Stimulated activated CD8-positive, alpha-beta memory T cell treated with anti-CD3 and anti-CD28 coated beads, Interleukin-12 subunit alpha, Interleukin-12 subunit beta, amount 100 ng/mL, for 24 hours (primary cell): ENCODE results near the gene ARHGAP28.
"Not testable (repeated sequence)": the region's sequence is repeated elsewhere in the genome, so short reads cannot be mapped to it uniquely, and the experiment has no call there.

Experiments
- DNase-seq: peaks from one replicate; pipeline ENCODE4 v3.0.0-alpha.2; 2020; ENCODE audit errors: extremely low read depth

ARHGAP28 gene

GRCh38 chr18:6923220-6923619, 193.7 kb downstream of the ARHGAP28 start:
- no peak for DNase-seq

DNA sequence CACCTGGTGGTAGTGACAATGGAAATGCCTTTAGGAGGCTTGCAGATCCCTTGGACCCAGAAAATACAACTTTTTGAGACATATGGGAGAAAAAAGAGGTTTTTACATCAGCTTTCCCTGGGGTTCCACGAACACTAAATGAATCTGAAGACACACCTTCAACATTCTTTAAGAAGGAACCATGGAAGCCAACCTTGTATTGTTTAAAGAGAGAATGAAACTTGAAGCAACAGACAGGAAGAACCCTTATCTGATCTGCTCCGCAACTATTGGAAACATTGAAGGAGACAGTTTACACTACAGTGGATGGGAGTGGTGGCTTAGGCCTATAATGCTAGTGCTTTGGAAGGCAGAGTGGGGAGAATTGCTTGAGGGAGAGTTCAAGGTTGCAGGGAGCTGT, 197.6 kb downstream of the ARHGAP28 start:
- no peak for DNase-seq

GRCh38 chr18:6928359-6928758, 198.8 kb downstream of the ARHGAP28 start:
- DNase-seq: no peak

DNA sequence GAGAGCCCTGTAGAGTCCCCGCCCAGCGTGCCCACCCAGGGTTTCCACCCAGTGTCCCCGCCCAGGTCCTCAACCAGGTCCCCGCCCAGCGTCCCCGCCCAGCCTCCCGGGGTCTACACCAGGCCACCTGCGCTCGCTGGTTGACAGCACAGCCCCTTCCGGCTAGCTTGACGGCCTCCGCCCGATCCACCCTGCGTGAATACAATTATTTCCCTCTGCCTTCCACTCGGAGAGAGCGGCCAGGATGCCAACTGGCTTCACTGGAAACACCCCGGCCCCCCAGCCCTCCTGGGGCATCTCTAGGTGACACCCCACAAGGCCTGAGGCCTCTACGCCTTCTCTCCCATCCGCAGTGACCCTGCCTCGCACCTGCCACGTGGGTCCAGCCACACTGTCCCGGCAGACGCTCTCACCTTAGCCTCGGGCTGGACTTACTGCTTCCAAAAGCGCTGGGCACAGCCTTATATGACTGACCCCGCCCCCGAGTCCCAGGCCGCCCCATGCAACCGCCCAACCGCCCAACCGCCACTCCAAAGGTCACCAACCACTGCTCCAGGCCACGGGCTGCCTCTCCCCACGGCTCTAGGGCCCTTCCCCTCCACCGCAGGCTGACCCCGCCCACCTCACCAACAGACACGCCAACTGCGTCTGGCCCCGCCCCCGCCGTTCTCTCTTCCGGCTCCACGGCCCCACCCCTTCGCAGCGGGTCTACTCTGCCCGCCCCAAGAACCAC, 200.0 kb downstream of the ARHGAP28 start:
- DNase-seq: no peak

GRCh38 chr18:6934859-6935258, 205.3 kb downstream of the ARHGAP28 start:
- no peak for DNase-seq

- DNase-seq: no peak
These were observed 208.5 kb downstream of the ARHGAP28 start for GRCh38 chr18:6938003-6938402.

- not testable (repeated sequence) for DNase-seq
These were observed 208.9 kb downstream of the ARHGAP28 start for GRCh38 chr18:6938403-6938802.

DNA sequence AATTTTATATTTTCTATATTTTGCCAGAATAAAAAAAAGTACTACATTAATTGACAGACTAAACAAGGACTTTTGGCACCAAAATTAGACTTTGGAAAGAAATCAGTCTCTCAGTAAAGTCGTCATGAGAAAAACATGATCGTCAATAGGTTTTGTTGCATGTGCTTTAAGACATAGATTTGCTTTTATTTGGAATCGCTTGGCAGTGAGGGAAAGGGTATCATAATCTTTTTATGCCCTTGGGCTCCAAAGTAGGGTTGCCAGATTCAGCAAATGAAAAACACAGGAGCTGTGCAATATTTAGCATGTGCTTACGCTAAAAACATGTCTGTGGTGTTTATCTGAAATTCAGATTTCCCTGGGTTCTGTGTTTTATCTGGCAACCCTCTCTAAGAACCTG, 210.5 kb downstream of the ARHGAP28 start:
- DNase-seq: no peak

DNA sequence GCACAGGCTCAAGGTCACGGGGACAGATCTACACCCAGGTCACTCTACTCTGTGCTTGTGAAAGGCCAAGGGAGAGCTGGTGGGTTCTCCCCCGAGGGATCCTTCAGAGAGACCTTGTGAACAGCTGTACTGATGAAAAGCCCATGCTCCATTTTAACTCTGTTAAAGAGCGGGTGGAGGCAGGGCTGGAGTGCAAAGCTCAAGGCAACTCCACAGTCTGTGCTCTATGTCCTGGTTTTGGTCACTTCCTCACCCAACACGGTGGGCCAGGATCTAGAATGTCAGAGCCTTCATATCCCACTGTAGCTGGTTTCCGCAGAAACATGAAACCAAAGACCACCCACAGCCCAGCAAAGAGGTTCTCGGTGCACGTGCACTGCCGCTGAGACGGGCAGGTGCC, 210.9 kb downstream of the ARHGAP28 start:
- no peak for DNase-seq

DNA sequence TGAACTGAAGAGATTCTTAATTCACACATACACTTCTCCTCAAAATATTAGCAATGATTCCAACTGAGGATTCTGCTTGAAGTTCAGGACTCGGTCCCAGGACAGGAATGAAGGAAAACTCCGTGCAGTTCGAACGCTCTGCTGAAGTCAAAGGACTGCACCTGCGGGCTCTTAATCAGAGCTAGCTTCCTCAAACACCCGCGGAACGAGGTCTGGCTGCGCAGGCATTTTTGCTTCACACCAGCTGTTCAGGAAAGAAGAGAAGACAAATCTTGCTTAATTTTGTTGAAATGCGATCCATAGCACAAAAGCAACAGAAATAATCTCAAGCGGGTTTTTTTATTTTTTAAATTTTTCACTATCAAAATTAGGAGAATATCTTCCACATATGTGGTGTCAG, 212.5 kb downstream of the ARHGAP28 start:
- no peak for DNase-seq

DNA sequence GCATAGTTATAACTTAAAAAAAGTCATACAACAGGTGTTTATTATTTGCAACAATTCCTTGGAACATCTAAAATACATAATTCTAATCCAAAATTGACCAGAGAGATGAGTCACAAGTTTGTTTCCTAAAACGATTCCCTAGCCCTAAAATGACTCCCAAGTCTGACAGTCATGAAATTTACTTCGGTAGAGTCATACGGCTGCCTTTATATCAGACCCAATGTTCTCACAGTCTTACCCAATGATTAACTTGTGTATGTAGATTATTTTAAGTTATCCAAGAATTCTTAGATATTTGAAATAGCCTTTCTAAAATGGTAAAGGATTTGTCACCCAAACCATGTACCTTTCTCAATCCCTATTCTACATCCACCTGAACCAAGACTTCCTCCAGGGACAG, 213.2 kb downstream of the ARHGAP28 start:
- no peak for DNase-seq

DNA sequence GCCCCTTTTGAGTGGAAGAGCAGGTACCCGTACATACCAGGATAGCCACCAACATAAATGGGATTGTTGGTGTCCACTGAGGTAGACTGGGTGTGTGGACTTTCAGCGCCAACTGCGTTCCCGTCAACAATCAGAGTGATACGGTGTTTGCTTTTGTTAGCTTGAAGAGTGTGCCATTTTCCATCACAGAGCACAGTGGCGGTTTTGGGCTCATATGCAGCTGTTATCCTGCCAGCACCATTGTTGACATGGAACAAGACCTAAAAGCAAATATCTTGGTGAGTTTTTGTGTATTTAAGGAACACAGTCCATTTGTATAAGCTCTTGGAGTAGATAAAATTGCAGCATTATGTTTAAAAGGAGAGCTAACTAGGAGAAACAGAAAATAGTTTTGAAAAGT, 213.6 kb downstream of the ARHGAP28 start:
- no peak for DNase-seq

- DNase-seq: no peak
These were observed 218.0 kb downstream of the ARHGAP28 start for GRCh38 chr18:6947338-6948030.

DNA sequence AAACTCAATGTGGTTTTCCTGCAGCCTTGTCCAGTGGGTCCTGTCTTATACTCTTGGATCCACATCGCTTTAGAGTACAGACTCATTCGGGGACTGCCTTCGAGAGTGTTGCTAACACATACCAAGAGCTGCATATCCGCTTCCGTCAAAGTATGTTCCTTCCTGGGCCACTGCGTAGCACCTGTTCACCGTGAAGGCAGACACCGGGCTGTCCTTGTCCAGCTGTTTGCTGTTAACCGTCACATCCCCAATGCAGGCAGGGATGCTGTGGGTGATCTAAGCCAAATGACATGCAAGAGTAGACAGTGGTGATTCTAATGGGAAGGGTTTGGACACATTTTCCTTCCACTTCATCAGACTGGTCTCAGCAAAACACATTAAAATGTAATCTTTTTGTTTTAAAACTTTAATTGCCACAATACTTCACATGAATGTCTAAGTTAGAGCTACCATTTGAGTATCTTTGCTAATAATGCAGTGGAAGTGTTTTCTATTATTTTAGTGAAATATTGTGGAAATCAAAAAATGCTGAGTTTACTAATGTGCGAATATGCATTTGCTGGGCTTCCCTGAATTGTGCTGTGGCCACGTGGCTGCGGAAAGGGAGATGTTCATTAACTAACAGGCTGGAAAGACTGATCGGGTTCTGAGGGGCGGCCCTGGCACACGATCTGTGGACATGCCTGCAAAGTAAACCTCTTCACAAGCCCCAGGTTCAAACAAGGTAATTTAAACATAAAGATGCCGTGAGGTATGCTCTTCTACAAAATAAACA, 219.0 kb downstream of the ARHGAP28 start:
- no peak for DNase-seq

- DNase-seq: no peak
These were observed 220.5 kb downstream of the ARHGAP28 start for GRCh38 chr18:6949800-6950586.

- no peak for DNase-seq
These were observed 221.1 kb downstream of the ARHGAP28 start for GRCh38 chr18:6950641-6951040.

DNA sequence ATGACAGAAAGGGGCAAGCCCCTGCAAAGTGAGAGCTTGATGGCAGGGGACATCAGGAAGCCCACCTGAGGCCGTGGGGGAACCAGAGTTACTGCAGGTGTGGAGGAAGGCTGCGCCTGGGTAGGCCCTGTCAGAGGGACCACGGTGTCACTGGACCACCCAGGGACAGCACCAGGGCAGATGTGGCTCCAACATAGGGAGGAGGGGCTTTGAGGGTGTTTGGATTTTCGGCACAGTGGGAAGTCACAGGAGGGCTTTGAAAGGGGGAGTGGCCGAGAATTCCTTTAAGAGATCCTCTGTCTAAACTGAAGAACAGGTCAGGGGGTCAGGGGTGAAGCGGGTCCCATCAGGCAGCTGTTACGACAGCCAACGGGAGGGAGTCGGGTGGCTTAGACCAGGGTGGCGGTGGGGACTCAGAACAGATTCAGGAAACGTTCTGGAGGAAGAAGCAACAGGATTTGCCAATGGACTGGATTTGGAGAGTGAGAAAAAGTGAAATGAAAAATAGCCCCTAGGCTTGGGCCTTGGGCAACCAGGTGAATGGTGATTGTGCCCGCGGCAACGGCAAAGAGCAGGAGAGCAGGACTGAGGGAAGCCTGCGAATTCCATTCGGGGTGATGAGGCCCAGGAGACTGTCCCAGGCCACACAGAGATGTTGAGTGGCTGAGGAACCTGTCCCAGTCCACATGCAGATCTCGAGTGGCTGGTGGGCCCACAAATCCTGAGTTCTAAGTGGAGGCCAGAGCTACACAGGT, 222.0 kb downstream of the ARHGAP28 start:
- no peak for DNase-seq

DNA sequence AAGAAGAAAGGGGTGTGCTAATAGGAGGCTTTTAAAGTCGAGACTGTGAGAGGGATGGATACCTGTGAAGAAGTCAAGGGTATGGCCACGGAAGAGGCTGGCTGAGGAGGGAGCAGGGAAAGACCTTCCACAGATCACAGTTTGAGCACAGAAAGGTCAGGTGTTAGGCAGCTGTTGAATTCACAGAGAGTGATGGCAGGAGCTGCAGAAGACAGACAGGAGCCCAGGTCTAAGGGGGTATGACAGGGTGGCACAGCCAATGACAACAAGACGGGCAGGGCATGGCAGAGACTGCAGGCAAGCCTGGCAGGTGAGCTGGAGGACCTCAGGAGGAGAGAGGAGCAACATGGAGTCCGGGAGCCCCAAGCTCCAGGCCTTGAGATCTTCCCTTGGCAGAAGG, 225.0 kb downstream of the ARHGAP28 start:
- no peak for DNase-seq

DNA sequence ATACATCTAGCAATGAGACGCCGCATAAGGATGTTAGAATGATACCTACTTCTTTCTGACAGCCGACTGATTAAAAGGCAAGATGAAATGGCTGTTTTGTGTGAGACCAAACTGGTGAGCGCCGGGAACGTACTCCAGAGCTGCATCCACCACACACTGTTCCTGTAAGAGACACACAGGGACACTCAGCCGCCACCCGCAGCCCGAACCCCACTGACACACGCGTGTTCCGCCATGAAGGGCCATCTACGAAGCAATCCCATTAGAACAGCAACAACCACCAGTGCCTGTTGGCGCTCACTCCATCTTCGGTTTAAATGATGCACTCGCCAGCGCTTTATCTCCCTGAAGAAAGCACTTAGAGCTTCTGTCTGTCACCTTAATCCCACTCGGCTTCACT, 225.8 kb downstream of the ARHGAP28 start:
- no peak for DNase-seq

- DNase-seq: no peak
These were observed 227.0 kb downstream of the ARHGAP28 start for GRCh38 chr18:6956495-6956894.

DNA sequence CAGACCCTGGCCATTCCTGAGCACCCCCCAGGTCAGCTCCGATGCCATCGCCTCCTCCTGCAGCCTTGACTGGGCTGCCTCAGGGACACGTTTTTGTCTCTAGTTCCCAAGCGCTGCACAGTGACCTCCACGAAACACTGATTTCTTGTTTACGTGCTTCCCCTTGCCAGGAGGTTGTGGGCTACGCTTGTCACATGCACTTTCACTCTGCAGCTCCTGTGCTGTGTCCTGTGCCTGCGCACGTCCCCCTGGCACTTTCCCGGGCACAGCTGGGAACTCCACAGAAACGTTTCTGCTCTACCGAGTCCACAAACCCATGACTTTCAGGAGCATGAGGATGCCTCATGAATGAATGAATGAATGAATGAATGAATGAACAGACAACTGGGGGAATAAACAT, 227.5 kb downstream of the ARHGAP28 start:
- DNase-seq: no peak
